ENCODE results near the gene PCBP3. TPM values are rescaled to one million over a fixed set of nuclear protein-coding genes. Genes with fewer than 3 reads are reported as not detected.

The PCBP3 gene
- total and polyA plus RNA-seq, 4 donors: 0.36 to 1.6 (median 0.42) TPM

GRCh38 chr21:45848331-45848730 is 204.8 kb downstream of the PCBP3 start:
- H3K36me3 ChIP-seq (ENCODE audit: control insufficient read depth in 4 of 4, insufficient read depth in 3 of 4, low read depth in 1 of 4, low read length in 3 of 4): no peaks in the 10 kb centered on the region
- 75% methylated on average over 2 of the region's 2 CpGs for WGBS

More at GRCh38 chr21:45848331-45848730, 204.8 kb downstream of the PCBP3 start:
- no peak overlapping the region for H3K9ac ChIP-seq (ENCODE audit: low read depth in 1 of 2, low read length in 2 of 2)
- no peak for DNase-seq (ENCODE audit: low spot score)
- TF ChIP-seq GABPA (IDR thresholded peaks at IDR 0.05 in 1 of 2, conservative IDR thresholded peaks at IDR 0.05 in 1 of 2) (no peak), CTCF (IDR thresholded peaks at IDR 0.05; ENCODE audit: low read depth, low read length, missing input control) (no peak), HNF4A (conservative IDR thresholded peaks at IDR 0.05) (no peak), TAF1 (conservative IDR thresholded peaks at IDR 0.05) (no peak), ZBTB33 (IDR thresholded peaks at IDR 0.05) (no peak), NR2F2 (IDR thresholded peaks at IDR 0.05) (no peak), MAX (IDR thresholded peaks at IDR 0.05) (no peak), REST (IDR thresholded peaks at IDR 0.05) (no peak), JUND (IDR thresholded peaks at IDR 0.05) (no peak), RAD21 (IDR thresholded peaks at IDR 0.05) (no peak), YY1 (IDR thresholded peaks at IDR 0.05) (no peak), FOXA1 (IDR thresholded peaks at IDR 0.05) (no peak), RXRA (IDR thresholded peaks at IDR 0.05) (no peak), SP1 (IDR thresholded peaks at IDR 0.05) (no peak), EGR1 (IDR thresholded peaks at IDR 0.05; ENCODE audit: low read depth in 2 of 2) (no peak), FOXA2 (IDR thresholded peaks at IDR 0.05) (no peak), HNF4G (IDR thresholded peaks at IDR 0.05) (no peak), ATF3 (IDR thresholded peaks at IDR 0.05) (no peak)
- no peaks in the 10 kb centered on the region for H3K9me3 ChIP-seq (ENCODE audit: control insufficient read depth in 4 of 4, low read length in 3 of 4)
- H3K4me3 ChIP-seq (ENCODE audit: low read depth in 1 of 3, low read length in 3 of 3): no peak overlapping the region
- H3K4me1 ChIP-seq (ENCODE audit: control insufficient read depth in 4 of 4, insufficient read depth in 4 of 4, low read length in 3 of 4): no peaks in the 10 kb centered on the region
- no peak overlapping the region for H3K27ac ChIP-seq (ENCODE audit: low read depth in 1 of 2, low read length in 2 of 2)
- peaks cover 0 to 12% (median 1%) of the 10 kb centered on the region in 4 donors for H3K27me3 ChIP-seq (ENCODE audit: control insufficient read depth in 4 of 4, insufficient read depth in 4 of 4, low read length in 3 of 4)
